HG03196 (cell line): ENCODE measurements around the gene MGAT5B.
"Not testable (repeated sequence)": the region's sequence is repeated elsewhere in the genome, so short reads cannot be mapped to it uniquely, and the experiment has no call there.

Source experiments
- ATAC-seq: cut with Tn5 transposase; IDR thresholded peaks from one replicate; pipeline ENCODE4 v1.9.1; 2021; ENCODE audit not compliant: unreplicated experiment

Gene MGAT5B

DNA sequence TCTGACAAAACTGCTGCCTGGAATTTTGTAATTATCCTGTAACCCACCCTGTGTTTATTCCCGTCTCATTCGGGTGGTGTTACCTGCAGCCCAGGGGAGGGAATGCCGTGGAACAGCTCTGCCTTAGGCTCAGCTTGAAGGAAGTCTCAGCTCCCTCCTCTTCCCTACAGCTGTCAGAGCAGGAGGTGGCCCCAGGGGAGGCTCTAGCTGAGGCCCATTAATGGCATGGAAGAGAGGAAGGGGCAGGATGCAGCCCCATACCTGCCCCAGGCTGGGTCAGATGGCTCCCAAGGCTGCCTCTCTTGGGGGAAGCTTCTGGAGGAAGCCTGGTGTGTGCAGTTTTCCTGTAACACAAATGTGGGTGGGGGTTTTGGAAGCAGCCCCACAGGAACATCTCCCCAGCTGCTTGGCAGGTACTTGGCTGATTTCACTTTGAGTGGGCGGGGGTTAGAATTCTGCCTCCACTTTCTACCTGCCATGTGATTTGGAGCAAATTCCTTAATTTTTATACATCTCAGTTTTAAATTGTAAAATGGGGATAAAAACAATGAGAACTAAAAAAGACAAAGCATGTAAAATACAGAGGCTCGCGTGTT, 103.9 kb downstream of the MGAT5B start:
- no peak for ATAC-seq

DNA sequence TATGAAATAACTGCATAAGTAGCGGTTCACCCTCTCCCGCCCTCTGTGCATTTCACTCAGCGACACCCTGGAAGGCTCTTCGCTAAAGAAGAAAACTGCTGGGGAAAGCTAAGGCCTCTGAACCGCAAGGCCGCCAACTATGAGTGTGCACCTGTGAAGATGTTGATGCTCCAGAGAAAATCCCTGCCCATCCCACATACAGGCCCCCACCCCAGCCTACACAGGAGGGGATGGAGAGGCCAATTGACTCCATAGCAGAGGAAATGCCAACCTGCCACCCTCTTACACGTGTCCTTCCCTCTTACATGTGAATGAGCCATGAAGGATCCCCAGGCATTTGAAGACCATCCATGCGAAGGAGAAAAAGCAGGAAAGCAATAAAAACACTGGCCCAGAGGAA, 104.8 kb downstream of the MGAT5B start:
- ATAC-seq = no peak

DNA sequence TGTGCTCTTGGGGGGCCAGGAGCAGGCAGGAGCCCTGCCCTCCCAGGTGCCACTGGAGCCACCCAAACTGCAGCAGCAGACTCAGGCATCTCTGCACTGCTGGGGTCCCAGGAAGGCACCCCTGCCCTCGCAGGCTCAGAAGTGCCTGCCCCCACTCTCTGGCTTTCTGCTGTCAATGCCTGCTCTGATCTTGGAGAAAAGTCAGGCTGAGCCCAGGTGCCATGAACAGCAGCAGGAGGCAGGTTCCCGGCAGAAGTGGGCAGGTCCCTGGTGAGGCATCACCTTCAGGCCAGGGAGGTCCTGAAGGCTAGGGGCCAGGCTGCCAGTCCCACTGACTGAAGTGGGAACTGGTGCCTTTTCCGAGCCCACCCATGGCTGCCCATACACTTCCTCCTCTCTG, 106.5 kb downstream of the MGAT5B start:
- ATAC-seq = no peak

DNA sequence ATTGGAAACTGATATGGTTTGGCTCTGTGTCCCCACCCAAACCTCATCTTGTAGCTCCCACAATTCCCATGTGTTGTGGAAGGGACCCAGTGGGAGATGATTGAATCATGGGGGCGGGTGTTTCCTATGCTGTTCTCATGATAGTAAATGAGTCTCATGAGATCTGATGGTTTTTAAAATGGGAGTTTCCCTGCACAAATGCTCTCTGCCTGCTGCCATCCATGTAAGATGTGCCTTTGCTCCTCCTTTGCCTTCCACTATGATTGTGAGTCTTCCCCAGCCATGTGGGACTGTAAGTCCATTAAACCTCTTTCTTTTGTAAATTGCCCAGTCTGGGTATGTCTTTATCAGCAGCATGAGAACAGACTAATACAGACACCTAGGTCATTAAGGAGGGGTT, 109.8 kb downstream of the MGAT5B start:
- not testable (repeated sequence) for ATAC-seq

DNA sequence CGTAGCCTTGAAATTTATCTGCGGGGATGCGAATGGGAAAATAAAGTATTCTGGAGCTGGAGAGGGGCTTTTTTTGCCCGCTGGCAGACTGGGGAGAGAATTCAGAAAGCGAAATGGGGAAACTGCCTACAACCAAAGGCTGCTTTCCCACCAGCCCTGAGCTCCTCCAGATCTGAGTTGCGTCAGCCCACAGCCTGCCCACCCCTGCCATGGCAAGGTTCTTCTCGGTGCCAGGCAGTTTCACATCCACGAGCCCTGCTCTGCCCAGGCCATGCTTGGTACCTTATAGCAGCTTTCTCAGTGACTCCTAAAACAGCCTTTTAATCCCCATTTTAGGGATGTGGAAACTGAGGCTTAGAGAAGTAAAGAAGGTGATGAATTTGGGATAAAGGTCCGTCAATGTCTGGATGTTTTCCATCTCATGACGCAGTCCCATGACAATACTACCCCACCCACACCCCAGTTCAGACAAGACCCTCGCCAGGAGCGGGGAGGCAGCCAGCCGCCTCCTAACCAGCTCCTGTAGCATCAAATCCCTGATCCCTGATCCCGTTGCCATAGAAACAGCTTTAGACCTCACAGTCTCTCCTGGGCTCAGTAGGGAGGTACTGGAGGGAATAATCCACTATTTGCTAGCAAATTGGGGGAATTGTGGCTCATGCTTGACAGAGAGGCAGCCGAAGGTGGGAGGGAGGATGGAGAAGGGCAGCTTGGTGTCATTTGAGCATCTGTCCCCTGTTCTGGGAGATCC, 113.5 kb downstream of the MGAT5B start:
- ATAC-seq = no peak

DNA sequence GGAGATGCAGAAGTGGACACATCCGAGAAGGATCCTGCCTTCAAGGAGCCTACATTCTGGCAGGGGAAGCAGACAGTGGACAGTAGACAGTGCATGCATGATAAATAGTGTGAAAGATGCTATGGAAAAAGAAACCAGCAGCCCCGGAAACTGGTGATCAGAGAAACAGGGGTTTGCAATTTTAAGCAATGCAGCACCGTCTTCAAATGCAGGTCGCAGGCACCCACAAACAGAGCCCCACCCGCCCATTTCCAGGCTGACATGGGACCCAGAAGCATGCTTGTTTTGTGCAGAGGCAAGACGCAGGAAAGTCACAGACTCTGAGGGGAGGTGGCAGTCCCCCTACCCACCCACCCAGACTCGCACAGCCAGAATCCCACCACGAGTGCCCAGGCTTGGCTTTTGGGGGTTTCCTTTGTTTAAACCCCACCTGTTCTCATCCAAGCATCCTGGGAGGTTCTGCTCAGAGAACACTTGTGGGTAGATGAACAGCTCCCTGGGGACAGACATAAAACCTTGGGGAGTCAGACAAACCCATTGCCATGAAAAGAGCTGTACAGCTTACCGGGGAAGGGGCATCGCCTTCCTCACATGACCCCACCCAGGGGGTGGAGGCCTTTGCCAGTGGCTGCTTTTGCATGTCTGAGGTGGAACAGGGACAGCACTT, 114.3 kb downstream of the MGAT5B start:
- no peak for ATAC-seq

DNA sequence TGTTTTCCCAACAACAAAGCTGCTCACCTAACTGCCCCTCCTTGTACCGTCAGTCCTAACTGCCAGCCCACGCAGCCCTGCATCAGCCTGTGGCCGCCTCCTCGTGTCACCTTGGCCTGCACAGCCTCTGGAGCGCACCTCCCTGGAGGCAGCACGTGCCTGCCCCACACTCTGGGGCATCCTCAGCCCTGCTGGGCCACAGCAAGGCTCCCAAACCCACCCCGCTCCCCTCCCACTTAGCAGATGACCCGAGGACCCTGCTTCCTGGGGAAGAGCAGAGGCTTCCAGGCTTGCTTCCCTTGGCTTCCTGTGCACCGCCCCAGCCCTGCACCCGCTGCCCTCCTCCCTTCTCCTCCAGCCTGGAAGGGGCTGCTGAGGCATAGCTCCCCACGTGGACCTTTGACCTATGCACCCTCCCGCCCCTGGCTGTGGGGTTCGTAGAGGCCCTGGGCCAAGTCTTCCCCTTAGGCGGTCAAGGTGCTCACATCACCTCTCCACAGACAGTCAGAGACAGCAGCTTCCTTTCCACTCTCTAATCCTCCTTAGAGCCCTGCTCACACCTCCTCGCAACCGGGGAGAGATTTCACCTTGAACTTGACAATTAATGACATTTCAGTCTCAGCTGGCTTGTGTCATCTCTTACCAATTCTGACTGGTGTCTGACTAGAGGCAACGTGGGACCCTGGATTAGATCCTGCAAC, 115.0 kb downstream of the MGAT5B start:
- ATAC-seq = no peak

DNA sequence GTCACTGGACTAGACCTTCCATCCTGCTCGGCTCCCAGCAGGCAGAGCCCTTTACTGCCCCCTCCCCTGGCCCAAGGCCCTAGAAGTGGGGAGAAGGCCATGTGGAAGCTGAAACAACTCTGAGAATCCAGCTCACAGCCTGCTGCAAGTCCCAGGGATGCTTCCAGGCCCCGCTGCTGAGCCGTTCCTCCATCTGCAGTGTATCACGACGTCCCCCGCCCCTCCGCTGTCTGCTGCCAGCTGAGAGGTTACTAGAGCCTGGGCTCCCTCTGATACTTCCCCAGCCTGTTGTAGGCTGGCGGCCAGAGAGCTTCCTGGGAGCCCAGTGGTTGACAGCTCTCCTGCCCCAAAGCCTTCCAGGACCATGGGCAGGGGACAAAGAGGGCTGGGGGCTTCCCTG, 118.2 kb downstream of the MGAT5B start:
- no peak for ATAC-seq

DNA sequence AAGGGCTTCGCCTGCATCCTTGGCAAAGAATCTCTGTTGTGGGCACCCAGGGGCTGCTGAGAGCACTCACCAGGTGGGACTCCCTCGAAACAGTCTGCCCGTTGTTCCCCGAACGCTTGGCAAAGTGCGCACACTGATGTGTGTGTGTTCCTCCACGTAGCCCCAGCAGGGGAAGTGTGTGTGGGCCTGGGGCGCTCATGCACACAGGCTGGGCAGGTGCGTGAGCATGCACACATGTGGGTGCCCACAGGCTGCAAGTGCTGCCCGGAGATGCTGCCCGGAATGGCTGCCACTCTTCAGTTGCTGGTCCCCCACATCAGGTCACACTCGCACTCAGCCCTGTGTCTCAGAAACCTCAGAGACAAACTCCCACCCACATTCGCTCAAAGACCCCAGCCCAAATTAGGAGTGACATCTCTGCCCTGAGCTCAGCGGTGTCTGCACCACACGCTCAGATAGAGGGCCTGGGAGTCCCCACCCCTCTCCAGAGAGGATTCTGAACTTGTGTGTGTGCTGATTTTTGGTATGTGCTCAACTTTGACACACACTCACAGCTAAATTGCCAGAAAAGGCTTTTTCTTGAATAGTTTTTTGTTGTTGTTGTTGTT, 119.4 kb downstream of the MGAT5B start:
- ATAC-seq = no peak

DNA sequence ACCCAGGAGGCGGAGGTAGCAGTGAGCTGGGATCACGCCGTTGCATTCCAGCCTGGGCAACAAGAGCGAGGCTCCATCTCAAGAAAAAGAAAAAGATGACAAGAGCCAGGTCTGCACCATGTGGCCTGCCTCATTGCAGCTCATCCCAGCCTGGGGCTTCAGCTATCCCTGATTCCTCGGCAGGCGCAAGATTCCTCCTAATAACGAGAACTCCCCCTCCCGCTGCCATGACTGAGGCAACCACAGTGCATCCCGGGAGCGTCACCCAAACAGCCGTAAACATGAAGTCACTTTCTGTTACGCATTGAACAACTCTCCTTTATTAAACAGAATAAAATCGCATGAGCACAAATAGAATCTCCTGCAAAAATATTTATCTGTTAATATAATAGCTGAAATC, 120.6 kb downstream of the MGAT5B start:
- no peak for ATAC-seq

DNA sequence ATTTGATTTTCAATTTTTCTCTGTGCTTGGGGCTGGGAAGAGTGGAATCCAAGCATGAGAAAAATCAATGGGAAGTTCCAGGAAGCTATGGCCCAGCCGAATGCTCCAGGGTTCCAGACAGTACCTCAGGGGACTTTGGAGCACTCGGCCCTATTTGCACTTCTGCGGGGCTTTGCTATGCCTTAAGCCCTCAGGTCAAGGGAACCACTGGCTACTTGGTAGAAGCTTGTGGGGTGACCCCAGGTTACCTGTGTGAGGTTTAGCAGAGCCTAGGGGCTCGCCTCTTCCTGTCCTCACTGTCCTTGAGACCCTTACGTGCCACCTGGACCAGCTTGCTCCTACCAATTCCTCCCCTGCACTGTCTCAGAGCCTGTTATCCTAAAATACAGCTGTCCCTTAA, 121.3 kb downstream of the MGAT5B start:
- no peak for ATAC-seq

DNA sequence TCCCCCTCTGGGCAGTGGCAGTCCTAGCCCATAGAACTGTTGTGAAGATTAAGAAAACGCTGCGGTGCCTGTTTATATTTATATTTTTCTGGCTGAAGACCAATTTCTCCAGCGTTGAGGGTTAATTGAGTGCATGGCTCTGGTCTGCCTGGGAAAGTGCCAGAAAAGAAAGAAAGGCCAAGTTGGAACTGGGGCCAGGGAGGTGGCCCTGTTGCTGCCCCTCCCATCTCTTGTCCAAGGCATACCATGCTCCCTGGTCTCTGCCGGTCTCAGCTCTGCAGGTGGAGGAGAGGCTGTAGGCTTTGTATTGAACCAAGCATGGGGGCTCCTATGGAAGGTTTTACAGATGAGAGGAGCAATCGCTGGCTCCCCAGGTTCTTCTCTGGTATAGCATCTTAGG, 124.7 kb downstream of the MGAT5B start:
- no peak for ATAC-seq

DNA sequence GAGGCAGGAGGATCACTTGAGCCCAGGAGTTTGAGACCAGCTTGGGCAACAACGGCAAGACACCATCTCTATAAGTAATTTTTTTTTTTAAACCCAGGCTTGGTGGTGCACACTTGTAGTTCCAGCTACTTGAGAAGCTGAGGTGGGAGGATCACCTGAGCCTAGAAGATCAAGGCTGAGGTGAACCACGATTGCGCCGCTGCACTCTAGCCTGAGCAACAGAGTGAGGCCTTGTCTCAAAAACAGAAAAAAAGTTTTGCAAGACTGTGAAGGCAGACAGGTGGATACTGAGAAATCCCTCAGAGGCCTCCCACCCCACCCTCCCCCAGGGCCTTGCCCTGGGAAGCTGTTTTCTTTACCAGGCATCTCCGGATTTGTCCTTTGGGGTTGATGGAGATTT, 125.4 kb downstream of the MGAT5B start:
- ATAC-seq = no peak

DNA sequence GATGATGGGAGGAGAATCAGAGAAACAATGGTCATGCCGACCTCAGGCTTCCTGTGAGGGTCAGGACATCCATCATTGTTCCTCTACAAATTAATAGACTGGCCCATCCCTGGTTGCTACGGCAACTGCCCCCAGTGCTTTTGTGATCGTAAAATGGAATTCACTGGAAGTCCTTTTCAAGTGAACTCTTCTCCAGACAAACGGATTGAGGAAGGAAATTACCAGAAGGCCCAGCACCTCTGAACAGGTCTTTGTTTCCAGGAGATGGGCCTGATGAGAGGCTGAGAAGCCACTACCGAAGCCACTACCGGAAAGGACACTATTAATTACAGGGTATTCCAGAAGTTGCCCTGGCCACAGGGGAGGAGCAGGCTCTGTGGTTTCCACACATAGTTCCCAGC, 126.0 kb downstream of the MGAT5B start:
- no peak for ATAC-seq

DNA sequence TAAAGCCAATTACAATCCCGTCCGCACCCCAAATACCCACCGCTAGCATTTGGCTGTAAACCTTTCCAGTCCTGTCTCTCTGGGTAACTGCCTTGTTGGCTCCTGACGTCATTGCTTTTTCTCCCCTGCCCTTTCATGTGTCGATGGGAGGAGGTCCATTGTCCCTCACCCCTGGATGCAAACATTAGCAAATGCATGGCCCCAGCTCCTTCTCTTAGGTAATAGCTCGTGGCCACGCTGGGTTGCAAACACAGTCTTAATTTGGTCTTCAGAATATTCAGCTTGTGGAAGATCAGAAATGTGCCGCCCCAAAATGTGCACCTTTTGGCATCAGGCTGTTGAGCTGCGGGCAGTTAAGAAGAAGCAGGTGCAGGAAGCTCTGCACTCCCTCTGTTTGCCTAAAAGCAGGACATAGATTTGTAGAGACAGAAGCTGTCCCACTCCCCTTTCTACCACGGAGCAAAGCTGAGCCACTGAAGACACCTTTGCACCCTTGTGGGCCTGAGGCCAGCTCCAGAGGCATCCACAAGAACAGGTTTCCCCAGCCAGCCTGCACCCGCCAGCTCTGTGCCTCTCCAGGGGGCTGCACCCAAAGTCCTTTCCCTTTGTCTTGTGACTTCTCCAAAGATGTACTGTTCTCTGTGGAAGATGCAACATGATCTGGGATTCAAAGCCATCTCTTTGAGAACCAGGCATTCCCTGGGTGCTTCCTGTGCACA, 127.3 kb downstream of the MGAT5B start:
- no peak for ATAC-seq

DNA sequence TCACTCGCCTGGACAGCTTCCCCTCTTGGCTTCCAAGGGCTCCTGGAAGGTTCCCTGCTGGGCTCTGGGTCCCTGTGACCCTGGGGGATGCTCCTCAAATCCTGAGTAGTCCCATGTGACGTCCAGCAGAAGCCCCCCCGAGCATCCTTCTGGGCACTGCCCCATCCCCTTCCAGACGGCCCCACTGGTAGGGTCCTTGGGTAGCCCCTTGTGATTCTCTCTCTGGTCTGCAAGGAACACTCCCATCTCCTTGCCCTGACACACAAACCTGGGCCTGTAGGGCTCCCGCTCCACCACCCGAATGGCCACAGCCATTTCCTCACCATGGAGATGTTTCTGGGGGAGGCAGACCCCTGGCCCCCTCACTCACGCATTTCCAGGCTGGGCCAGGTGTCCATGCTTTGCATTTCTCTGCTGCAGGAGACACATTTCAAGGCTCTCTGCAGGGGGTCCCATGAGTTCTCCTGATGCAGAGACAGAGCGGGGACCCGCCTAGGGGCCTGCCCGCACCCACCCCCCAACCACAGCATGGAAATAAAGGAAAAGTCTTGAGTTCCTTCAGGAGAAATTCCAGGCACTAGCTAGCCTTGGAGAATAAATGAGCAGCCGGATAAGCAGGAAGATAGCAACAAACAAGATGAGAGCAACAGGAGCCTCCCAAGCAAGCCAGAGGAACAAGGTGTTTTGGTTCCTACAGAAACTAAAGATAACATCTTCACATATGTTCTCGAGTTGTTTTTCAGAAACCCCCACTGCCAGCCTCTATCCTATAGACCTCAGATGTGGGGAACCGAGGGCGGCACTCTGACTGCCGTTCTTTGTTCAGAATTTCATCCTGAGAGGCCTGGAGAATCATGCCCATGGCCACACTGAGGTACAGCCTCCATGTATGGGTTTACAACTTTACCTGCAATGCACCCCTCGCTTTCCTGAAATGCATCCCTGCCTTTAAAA, 128.8 kb downstream of the MGAT5B start:
- ATAC-seq = no peak

DNA sequence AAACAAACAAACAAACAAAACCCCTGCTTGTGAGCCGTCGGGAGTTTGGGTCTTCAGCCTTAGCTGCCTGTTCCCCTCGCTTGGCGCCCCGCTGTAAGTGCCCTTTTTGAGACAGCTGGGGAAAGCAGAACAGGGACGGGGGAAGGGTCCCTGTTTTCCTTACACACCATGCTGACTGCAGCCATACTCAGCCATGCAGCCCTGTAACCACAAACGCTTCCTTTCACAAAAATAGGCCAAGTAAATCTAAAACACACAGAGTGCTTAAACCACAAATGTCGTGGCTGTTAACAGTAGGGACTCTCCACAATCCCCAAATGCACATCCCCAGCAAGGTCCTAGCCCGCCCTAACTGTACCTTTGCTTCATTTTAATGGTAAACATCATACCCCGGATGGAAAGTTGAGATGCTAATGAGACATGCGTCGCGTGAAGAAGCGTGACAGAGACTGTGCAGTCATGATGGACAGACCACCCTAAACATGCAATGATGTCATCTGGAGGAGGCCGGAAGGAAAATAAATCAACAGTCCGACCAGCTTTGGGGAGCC, 129.9 kb downstream of the MGAT5B start:
- peak; percentile 52 for ATAC-seq

DNA sequence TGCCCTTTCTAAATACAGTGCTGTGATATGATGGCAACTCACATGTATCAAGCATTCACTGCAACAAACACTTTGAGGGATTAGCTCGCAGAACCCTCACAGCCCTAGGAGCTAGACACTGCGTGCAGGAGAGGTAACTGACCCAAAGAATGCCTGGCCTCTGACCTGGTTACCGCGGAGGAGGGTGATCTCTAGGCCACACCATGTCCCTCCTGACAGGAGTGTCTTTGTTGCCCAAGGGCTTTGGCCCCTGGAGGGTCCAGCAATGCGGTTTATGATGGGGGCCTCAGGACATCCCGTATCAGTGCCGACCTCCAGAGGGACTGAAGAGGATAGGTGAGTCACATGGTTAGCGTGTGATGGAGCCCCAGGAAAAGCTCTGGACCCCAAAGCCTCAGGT, 130.6 kb downstream of the MGAT5B start:
- ATAC-seq = no peak
